ENCODE data around the gene SLC25A13.

Gene SLC25A13

DNA sequence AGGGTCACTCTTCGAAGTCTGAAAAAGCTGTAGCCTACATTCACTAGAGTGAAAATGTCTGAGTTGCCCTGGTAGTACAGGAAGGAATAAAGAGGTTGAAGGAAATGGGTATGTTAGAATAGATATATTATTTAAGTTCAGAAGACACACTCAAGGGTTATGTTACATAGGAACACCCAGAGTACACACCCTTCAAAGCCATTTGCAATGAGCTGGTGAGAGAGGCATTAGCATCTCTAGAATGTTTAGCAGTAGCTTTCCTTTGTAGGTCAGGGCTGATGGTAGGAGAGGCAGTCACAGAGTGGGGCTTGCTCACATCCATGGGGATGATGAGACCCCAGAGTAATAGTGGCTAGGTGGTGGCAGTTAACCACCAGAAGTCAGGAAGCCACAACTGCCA lies 221.2 kb downstream of the SLC25A13 start:
- Histone ChIP-seq H3K27me3 (ENCODE audit: insufficient read depth, poor library complexity, severe bottlenecking) (no peaks in the 10 kb centered on the region), H3K4me3 (replicated peaks; ENCODE audit: insufficient read depth, low read length) (no peak overlapping the region), H3K27ac (replicated peaks) (no peak overlapping the region)
- no peak for DNase-seq (ENCODE audit: low read depth in 1 of 2, low spot score in 1 of 2)
- TF ChIP-seq POLR2AphosphoS5 (IDR thresholded peaks at IDR 0.05; ENCODE audit: low read depth) = no peak

DNA sequence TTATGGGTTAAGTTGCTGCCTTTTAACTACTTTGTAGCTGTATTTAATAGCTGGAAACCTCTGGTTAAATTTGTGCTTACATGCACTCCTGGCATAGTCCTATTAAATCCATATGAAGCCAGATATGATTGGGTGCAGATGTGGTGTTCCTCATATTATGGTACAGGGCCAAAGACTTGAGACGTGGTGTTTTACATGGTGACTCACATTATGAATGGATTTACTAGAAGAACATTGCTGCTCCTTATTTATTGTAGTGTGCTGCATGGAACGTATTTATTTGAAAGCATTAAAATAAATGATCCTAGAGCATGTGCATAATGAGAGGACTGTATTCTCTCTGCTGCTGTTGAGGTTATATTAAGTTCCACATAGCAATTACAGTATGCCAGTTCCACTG lies 224.1 kb downstream of the SLC25A13 start:
- no peak for DNase-seq (ENCODE audit: low read depth in 1 of 2, low spot score in 1 of 2)
- no peak overlapping the region for H3K27ac ChIP-seq (replicated peaks)
- TF ChIP-seq, protein P1, sequence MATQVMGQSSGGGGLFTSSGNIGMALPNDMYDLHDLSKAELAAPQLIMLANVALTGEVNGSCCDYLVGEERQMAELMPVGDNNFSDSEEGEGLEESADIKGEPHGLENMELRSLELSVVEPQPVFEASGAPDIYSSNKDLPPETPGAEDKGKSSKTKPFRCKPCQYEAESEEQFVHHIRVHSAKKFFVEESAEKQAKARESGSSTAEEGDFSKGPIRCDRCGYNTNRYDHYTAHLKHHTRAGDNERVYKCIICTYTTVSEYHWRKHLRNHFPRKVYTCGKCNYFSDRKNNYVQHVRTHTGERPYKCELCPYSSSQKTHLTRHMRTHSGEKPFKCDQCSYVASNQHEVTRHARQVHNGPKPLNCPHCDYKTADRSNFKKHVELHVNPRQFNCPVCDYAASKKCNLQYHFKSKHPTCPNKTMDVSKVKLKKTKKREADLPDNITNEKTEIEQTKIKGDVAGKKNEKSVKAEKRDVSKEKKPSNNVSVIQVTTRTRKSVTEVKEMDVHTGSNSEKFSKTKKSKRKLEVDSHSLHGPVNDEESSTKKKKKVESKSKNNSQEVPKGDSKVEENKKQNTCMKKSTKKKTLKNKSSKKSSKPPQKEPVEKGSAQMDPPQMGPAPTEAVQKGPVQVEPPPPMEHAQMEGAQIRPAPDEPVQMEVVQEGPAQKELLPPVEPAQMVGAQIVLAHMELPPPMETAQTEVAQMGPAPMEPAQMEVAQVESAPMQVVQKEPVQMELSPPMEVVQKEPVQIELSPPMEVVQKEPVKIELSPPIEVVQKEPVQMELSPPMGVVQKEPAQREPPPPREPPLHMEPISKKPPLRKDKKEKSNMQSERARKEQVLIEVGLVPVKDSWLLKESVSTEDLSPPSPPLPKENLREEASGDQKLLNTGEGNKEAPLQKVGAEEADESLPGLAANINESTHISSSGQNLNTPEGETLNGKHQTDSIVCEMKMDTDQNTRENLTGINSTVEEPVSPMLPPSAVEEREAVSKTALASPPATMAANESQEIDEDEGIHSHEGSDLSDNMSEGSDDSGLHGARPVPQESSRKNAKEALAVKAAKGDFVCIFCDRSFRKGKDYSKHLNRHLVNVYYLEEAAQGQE (IDR thresholded peaks at IDR 0.05; ENCODE audit: insufficient replicate concordance, low read depth) = no peak
- TF ChIP-seq GABPA (IDR thresholded peaks at IDR 0.05; ENCODE audit: low read depth) = no peak
- no peak overlapping the region for H3K4me3 ChIP-seq (replicated peaks; ENCODE audit: insufficient read depth, low read length)
- H3K27me3 ChIP-seq (ENCODE audit: insufficient read depth, poor library complexity, severe bottlenecking) = no peaks in the 10 kb centered on the region

DNA sequence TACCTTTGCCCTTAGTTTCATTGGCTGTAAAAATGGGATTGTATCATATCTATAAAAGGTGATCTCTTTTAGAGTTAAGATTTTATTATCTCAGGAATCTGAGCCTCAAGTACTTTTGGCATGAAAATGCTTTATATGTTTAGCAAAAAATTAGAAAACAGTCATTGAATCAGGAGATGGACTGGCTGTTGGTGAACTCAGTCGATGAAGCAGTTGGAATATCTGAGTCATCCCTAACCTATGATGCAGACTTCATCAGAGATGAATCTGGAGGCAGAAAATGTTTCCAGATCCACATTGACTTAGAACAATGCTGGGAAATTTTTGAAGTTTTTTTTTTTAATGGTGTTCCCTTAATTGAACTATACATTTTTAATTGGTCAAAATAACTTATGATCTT lies 228.5 kb downstream of the SLC25A13 start:
- DNase-seq (ENCODE audit: low read depth in 1 of 2, low spot score in 1 of 2) = no peak
- TF ChIP-seq, protein P1 (IDR thresholded peaks at IDR 0.05; ENCODE audit: insufficient replicate concordance, low read depth) = no peak
- TF ChIP-seq, protein P2, sequence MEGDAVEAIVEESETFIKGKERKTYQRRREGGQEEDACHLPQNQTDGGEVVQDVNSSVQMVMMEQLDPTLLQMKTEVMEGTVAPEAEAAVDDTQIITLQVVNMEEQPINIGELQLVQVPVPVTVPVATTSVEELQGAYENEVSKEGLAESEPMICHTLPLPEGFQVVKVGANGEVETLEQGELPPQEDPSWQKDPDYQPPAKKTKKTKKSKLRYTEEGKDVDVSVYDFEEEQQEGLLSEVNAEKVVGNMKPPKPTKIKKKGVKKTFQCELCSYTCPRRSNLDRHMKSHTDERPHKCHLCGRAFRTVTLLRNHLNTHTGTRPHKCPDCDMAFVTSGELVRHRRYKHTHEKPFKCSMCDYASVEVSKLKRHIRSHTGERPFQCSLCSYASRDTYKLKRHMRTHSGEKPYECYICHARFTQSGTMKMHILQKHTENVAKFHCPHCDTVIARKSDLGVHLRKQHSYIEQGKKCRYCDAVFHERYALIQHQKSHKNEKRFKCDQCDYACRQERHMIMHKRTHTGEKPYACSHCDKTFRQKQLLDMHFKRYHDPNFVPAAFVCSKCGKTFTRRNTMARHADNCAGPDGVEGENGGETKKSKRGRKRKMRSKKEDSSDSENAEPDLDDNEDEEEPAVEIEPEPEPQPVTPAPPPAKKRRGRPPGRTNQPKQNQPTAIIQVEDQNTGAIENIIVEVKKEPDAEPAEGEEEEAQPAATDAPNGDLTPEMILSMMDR (IDR thresholded peaks at IDR 0.05; ENCODE audit: insufficient read depth, low read length) = no peak
- no peak for TF ChIP-seq GABPA (IDR thresholded peaks at IDR 0.05; ENCODE audit: low read depth)
- TF ChIP-seq POLR2AphosphoS5 (IDR thresholded peaks at IDR 0.05; ENCODE audit: low read depth) = no peak
- TF ChIP-seq SPI1 (IDR thresholded peaks at IDR 0.05; ENCODE audit: borderline replicate concordance, low read depth) = no peak
- no peak overlapping the region for H3K4me3 ChIP-seq (replicated peaks; ENCODE audit: insufficient read depth, low read length)
- peaks cover 13% of the 10 kb centered on the region for H3K27me3 ChIP-seq (ENCODE audit: insufficient read depth, poor library complexity, severe bottlenecking)
- H3K27ac ChIP-seq (replicated peaks) = no peak overlapping the region

DNA sequence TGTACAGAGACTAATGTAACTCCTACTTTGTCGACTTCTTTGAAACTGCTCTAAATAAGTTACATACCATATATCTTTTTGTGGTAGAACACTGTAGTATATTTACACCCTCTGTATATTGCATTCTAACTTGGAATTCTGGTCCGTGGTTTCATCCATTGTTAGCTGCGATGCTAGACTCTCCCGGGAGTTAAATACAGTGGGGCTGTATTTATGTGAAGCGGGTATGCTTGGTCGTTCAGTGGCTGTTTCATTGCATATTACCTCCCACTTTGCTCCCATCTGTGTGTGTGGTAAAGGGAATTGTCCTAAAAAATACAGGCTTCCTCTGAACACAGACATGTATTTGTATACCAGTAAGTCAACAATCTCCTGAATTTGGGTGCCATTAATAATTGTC lies 231.1 kb downstream of the SLC25A13 start:
- Histone ChIP-seq H3K27me3 (ENCODE audit: insufficient read depth, poor library complexity, severe bottlenecking) (peaks cover 13% of the 10 kb centered on the region), H3K27ac (replicated peaks) (no peak overlapping the region)
- no peak for DNase-seq (ENCODE audit: low read depth in 1 of 2, low spot score in 1 of 2)

More for the DNA sequence above, 231.1 kb downstream of the SLC25A13 start:
- H3K4me3 ChIP-seq (replicated peaks; ENCODE audit: insufficient read depth, low read length) = no peak overlapping the region
- no peak for TF ChIP-seq SPI1 (IDR thresholded peaks at IDR 0.05; ENCODE audit: borderline replicate concordance, low read depth)
- TF ChIP-seq, protein P1 (IDR thresholded peaks at IDR 0.05; ENCODE audit: insufficient replicate concordance, low read depth) = no peak
- TF ChIP-seq, protein P2 (IDR thresholded peaks at IDR 0.05; ENCODE audit: insufficient read depth, low read length) = no peak
- TF ChIP-seq POLR2AphosphoS5 (IDR thresholded peaks at IDR 0.05; ENCODE audit: low read depth) = no peak
- TF ChIP-seq GABPA (IDR thresholded peaks at IDR 0.05; ENCODE audit: low read depth) = no peak

Measured in HL-60 (cell line).